ENCODE results near the gene ALKBH6. TPM values are rescaled to one million over a fixed set of nuclear protein-coding genes. Genes with fewer than 3 reads are reported as not detected.
A peak's percentile ranks its signal among the peaks of the same experiment; 100 is the strongest.

Gene ALKBH6
- total and polyA plus RNA-seq, 2 of the 13 experiments (the other 11 are each of a cell fraction or from before 2014, with no cell fraction given) = 13.7 to 18.1 TPM

- TF ChIP-seq ZNF609 (CRISPR knock-in tag; IDR thresholded peaks at IDR 0.05; ENCODE audit: borderline replicate concordance) (no peak; the same call in 1 of the 2 replicates), NFRKB (IDR thresholded peaks at IDR 0.05) (no peak), HOXA3 (CRISPR knock-in tag; IDR thresholded peaks at IDR 0.05) (peak; percentile 96), U2AF2 (IDR thresholded peaks at IDR 0.05; ENCODE audit: low read depth, low read length) (no peak), ZNF547 (CRISPR knock-in tag; IDR thresholded peaks at IDR 0.05) (peak; percentile 89), NFATC3 (CRISPR knock-in tag; IDR thresholded peaks at IDR 0.05) (0 out of 2 replicates have a peak, but pooled peaks have one; percentile 8), MXI1 (IDR thresholded peaks at IDR 0.05; ENCODE audit: borderline replicate concordance, low read depth, low read length) (peak; percentile 79; the same call in 2 of the 3 replicates), SALL1 (CRISPR knock-in tag; IDR thresholded peaks at IDR 0.05) (peak; percentile 74), ZNF224 (CRISPR knock-in tag; IDR thresholded peaks at IDR 0.05) (no peak; the same call in 1 of the 2 replicates), ZNF784 (CRISPR knock-in tag; IDR thresholded peaks at IDR 0.05; ENCODE audit: borderline replicate concordance) (no peak; the same call in 1 of the 2 replicates), CBX5 (CRISPR knock-in tag; IDR thresholded peaks at IDR 0.05; ENCODE audit: borderline replicate concordance) (0 out of 2 replicates have a peak, but pooled peaks have one; percentile 14), NR1H2 (CRISPR knock-in tag; IDR thresholded peaks at IDR 0.05; ENCODE audit: borderline replicate concordance, low read depth) (no peak)
- TF ChIP-seq, protein P1, sequence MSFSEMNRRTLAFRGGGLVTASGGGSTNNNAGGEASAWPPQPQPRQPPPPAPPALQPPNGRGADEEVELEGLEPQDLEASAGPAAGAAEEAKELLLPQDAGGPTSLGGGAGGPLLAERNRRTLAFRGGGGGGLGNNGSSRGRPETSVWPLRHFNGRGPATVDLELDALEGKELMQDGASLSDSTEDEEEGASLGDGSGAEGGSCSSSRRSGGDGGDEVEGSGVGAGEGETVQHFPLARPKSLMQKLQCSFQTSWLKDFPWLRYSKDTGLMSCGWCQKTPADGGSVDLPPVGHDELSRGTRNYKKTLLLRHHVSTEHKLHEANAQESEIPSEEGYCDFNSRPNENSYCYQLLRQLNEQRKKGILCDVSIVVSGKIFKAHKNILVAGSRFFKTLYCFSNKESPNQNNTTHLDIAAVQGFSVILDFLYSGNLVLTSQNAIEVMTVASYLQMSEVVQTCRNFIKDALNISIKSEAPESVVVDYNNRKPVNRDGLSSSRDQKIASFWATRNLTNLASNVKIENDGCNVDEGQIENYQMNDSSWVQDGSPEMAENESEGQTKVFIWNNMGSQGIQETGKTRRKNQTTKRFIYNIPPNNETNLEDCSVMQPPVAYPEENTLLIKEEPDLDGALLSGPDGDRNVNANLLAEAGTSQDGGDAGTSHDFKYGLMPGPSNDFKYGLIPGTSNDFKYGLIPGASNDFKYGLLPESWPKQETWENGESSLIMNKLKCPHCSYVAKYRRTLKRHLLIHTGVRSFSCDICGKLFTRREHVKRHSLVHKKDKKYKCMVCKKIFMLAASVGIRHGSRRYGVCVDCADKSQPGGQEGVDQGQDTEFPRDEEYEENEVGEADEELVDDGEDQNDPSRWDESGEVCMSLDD (CRISPR knock-in tag; IDR thresholded peaks at IDR 0.05; ENCODE audit: borderline replicate concordance) = no peak
- TF ChIP-seq, protein P2, sequence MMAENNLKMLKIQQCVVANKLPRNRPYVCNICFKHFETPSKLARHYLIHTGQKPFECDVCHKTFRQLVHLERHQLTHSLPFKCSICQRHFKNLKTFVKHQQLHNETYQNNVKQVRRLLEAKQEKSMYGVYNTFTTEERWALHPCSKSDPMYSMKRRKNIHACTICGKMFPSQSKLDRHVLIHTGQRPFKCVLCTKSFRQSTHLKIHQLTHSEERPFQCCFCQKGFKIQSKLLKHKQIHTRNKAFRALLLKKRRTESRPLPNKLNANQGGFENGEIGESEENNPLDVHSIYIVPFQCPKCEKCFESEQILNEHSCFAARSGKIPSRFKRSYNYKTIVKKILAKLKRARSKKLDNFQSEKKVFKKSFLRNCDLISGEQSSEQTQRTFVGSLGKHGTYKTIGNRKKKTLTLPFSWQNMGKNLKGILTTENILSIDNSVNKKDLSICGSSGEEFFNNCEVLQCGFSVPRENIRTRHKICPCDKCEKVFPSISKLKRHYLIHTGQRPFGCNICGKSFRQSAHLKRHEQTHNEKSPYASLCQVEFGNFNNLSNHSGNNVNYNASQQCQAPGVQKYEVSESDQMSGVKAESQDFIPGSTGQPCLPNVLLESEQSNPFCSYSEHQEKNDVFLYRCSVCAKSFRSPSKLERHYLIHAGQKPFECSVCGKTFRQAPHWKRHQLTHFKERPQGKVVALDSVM (CRISPR knock-in tag; IDR thresholded peaks at IDR 0.05) = peak; percentile 63; the same call in 1 of the 2 replicates
- TF ChIP-seq, protein P3, sequence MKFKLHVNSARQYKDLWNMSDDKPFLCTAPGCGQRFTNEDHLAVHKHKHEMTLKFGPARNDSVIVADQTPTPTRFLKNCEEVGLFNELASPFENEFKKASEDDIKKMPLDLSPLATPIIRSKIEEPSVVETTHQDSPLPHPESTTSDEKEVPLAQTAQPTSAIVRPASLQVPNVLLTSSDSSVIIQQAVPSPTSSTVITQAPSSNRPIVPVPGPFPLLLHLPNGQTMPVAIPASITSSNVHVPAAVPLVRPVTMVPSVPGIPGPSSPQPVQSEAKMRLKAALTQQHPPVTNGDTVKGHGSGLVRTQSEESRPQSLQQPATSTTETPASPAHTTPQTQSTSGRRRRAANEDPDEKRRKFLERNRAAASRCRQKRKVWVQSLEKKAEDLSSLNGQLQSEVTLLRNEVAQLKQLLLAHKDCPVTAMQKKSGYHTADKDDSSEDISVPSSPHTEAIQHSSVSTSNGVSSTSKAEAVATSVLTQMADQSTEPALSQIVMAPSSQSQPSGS (CRISPR knock-in tag; IDR thresholded peaks at IDR 0.05) = peak; percentile 59; the same call in 1 of the 2 replicates
These were observed 18.7 kb downstream of the ALKBH6 start, which contains the start of gene SDHAF1 (continued) for GRCh38 chr19:35995048-35995993.

All from HepG2 (cell line).